ENCODE results near the gene ALS2CL. TPM values are rescaled to one million over a fixed set of nuclear protein-coding genes. Genes with fewer than 3 reads are reported as not detected.
"Not testable (repeated sequence)": the region's sequence is repeated elsewhere in the genome, so short reads cannot be mapped to it uniquely, and the experiment has no call there.

The ALS2CL gene
- total and polyA plus RNA-seq, 2 donors (not counting 3 experiments of a cell fraction or from before 2014, with no cell fraction given): 7.8 to 10.1 TPM

DNA sequence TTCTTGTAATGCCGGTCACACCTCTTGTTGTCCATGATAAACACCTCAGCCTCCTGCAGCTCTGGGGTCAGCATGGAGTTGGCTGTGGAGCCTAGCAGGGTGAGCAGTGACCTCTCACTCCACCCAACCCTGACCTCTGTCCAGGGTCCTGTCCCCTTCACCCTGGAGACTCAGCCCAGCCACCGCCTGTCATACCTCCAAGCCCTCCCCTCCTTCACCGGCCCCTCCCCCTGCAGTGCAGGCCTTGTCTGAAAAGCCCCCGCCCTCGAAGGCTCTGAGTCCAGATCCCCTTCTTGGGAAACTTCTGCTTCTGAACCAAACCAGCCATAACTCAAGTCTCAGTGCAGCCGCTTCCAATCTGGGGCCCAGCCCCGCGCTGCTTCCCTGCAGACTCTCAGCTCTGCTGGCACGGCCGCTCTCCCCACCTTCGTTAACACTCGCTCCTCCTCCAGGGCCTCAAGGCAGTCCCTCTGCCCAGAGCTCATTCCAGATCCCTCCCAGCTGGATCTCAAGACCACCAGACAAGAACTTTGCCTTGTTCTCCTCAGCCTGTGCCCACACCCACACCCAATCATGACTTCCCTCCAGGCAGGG, 49.6 kb upstream of the ALS2CL start:
- H3K36me3 ChIP-seq (ENCODE audit: control insufficient read depth in 2 of 2, extremely low read depth in 1 of 2, insufficient read depth in 2 of 2, low read length in 2 of 2): no peaks in the 10 kb centered on the region
- no peaks in the 10 kb centered on the region for H3K4me1 ChIP-seq (ENCODE audit: control insufficient read depth, extremely low read depth, insufficient read depth, low read length)
- H3K27me3 ChIP-seq (ENCODE audit: control insufficient read depth in 2 of 2, insufficient read depth in 2 of 2, low read length in 2 of 2): peaks cover 4 to 6% of the 10 kb centered on the region in 2 experiments
- intact Hi-C loops (cut with micrococcal nuclease) (no loop called here), dilution Hi-C loops (cut with MboI; ENCODE audit: extremely low pct_ligation_motif_present, low sequenced_read_pairs) (no loop called here)
- POLR2A ChIA-PET: no interaction called here
- BruUV-seq (replicated peaks): no TSS peak
- no peaks in the 10 kb centered on the region for H4K20me1 ChIP-seq (replicated peaks; ENCODE audit: control insufficient read depth, extremely low read depth, insufficient read depth, low read length)
- no peaks in the 10 kb centered on the region for H3K9me1 ChIP-seq (replicated peaks; ENCODE audit: control insufficient read depth, extremely low read depth, insufficient read depth, low read length)
- CTCF ChIA-PET: no interaction called here
- no peak overlapping the region for H3K9ac ChIP-seq (replicated peaks; ENCODE audit: extremely low read depth, insufficient read depth, low read length)
- no peak overlapping the region for H3K4me2 ChIP-seq (ENCODE audit: insufficient read depth, low read length)
- FAIRE-seq: no peak
- no peak overlapping the region for H2AFZ ChIP-seq (ENCODE audit: low read depth, low read length)
- no peaks in the 10 kb centered on the region for H3K79me2 ChIP-seq (ENCODE audit: control insufficient read depth, insufficient read depth, low read length)
- DNase-seq (ENCODE audit: low read depth, low spot score): no peak
- TF ChIP-seq GATA2 (IDR thresholded peaks at IDR 0.05; ENCODE audit: insufficient read depth, insufficient read length, low read depth, low read length) (no peak), EZH2 (IDR thresholded peaks at IDR 0.05; ENCODE audit: borderline replicate concordance, low read depth, low read length, severe bottlenecking) (no peak), CTCF (IDR thresholded peaks at IDR 0.05; ENCODE audit: extremely low read depth in 1 of 2, insufficient read depth in 1 of 2, low read depth in 1 of 2, low read length in 2 of 2) (no peak), MAX (IDR thresholded peaks at IDR 0.05; ENCODE audit: insufficient read depth, insufficient read length) (no peak), MYC (IDR thresholded peaks at IDR 0.05; ENCODE audit: low read depth, low read length) (no peak), FOS (IDR thresholded peaks at IDR 0.05; ENCODE audit: borderline replicate concordance, insufficient read depth, low read length) (no peak), JUN (IDR thresholded peaks at IDR 0.05; ENCODE audit: borderline replicate concordance, insufficient read depth, insufficient read length, low read depth) (no peak), POLR2A (IDR thresholded peaks at IDR 0.05; ENCODE audit: low read depth, low read length) (no peak)
- H3K9me3 ChIP-seq (replicated peaks; ENCODE audit: control insufficient read depth, insufficient read depth, low read length): no peaks in the 10 kb centered on the region
- H3K27ac ChIP-seq (ENCODE audit: insufficient read depth, low read depth, low read length): no peak overlapping the region
- H3K4me3 ChIP-seq (replicated peaks in 1 of 3; ENCODE audit: insufficient read depth in 1 of 3, low read depth in 1 of 3, low read length in 3 of 3): no peak overlapping the region

GRCh38 chr3:46739565-46739964, 46.1 kb upstream of the ALS2CL start:
- H2AFZ ChIP-seq (ENCODE audit: low read depth, low read length); H3K4me3 ChIP-seq (replicated peaks in 1 of 3; ENCODE audit: insufficient read depth in 1 of 3, low read depth in 1 of 3, low read length in 3 of 3); BruUV-seq (replicated peaks); H3K36me3 ChIP-seq (ENCODE audit: control insufficient read depth in 2 of 2, extremely low read depth in 1 of 2, insufficient read depth in 2 of 2, low read length in 2 of 2); H3K9me3 ChIP-seq (replicated peaks; ENCODE audit: control insufficient read depth, insufficient read depth, low read length); H3K4me2 ChIP-seq (ENCODE audit: insufficient read depth, low read length); H3K79me2 ChIP-seq (ENCODE audit: control insufficient read depth, insufficient read depth, low read length); dilution Hi-C loops (cut with MboI; ENCODE audit: extremely low pct_ligation_motif_present, low sequenced_read_pairs); H3K9me1 ChIP-seq (replicated peaks; ENCODE audit: control insufficient read depth, extremely low read depth, insufficient read depth, low read length); H3K4me1 ChIP-seq (ENCODE audit: control insufficient read depth, extremely low read depth, insufficient read depth, low read length); DNase-seq (ENCODE audit: low read depth, low spot score); CTCF ChIA-PET; FAIRE-seq; H3K27me3 ChIP-seq (ENCODE audit: control insufficient read depth in 2 of 2, insufficient read depth in 2 of 2, low read length in 2 of 2); POLR2A ChIA-PET; intact Hi-C loops (cut with micrococcal nuclease); H3K27ac ChIP-seq (ENCODE audit: insufficient read depth, low read depth, low read length); H4K20me1 ChIP-seq (replicated peaks; ENCODE audit: control insufficient read depth, extremely low read depth, insufficient read depth, low read length); H3K9ac ChIP-seq (replicated peaks; ENCODE audit: extremely low read depth, insufficient read depth, low read length): not testable (repeated sequence)

All from endothelial cell of umbilical vein (primary cell).